Measurements from ENCODE around the gene RIPOR3. TPM values are rescaled to one million over a fixed set of nuclear protein-coding genes. Genes with fewer than 3 reads are reported as not detected.

RIPOR3 gene
- polyA plus RNA-seq, 2 of the 4 experiments (the other 2 are of a cell fraction), result 0.03 to 0.06 TPM

DNA sequence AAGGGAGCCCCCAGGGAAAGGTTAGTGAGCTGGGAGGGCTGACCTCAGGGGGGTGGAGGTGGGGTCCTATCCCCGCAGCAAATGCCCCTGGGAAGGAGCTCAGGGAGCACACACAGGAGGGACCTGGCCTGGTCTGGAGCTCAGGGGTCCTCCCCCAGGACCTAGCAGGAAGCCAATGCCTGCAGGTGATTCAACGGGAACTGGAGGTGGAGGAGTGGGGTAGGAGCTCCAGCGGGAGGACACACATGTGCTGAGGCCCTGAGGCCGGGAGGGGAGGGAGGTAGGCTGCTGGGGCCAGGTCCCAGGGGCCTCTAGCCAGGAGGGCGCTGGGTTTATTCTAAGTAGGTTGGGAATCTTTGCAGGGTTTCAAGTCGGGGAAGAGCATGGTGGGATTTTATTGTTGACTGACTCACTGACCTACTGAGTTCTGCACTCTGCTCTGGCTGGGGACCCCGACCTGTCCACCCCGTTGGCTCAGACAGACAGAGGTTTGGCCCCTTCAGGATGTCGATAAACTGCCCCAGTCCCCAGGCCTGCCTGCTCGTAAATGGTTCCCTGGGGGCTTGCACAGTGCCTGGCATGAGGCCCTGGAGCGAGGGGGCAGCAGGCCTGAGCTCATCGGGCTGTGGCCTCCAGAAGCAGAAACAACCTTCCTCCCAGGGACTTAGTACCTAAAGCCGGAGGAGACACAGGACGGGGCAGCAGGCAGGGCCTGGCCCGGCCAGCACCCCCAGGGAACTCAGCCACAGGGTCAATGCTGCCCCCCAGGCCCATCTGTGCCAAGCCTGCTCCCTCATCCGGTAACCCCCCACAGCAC lies 62.3 kb downstream of the RIPOR3 start:
- peak overlapping the region; percentile 35; the same call in 1 of the 3 replicates for H3K4me2 ChIP-seq
- TF ChIP-seq JUNB (IDR thresholded peaks at IDR 0.05) (no peak), EHMT2 (IDR thresholded peaks at IDR 0.05; ENCODE audit: low read depth) (no peak), RARB (CRISPR knock-in tag; IDR thresholded peaks at IDR 0.05) (no peak), NFE2L2 (conservative IDR thresholded peaks at IDR 0.05; ENCODE audit: low read length) (no peak), SMC3 (IDR thresholded peaks at IDR 0.05) (no peak), E2F6 (IDR thresholded peaks at IDR 0.05; ENCODE audit: borderline replicate concordance, low read depth) (no peak)
- H3K4me3 ChIP-seq, result no peak overlapping the region
- H3K9me3 ChIP-seq, result no peaks in the 10 kb centered on the region
- ATAC-seq (no peak), DNase-seq (ENCODE audit: low read depth in 1 of 2, low spot score in 1 of 2) (no peak), FAIRE-seq (no peak)
- WGBS (ENCODE audit: missing lambda C conversion rate), result 89% methylated on average over 16 of the region's 16 CpGs
- ChIA-PET POLR2A (no interaction called here), CTCF (interaction anchor here (0.6 to 19.2 kb wide), 13 partner anchors 11 to 463 kb away, joined by 3 to 347 read pairs (median 6); partner anchors contain the start of gene BCAS4)
- H3K4me1 ChIP-seq, result peaks cover 30% of the 10 kb centered on the region
- H3K27ac ChIP-seq, result peak overlapping the region; percentile 13 to 56; a peak in 4 of 6 replicates

DNA sequence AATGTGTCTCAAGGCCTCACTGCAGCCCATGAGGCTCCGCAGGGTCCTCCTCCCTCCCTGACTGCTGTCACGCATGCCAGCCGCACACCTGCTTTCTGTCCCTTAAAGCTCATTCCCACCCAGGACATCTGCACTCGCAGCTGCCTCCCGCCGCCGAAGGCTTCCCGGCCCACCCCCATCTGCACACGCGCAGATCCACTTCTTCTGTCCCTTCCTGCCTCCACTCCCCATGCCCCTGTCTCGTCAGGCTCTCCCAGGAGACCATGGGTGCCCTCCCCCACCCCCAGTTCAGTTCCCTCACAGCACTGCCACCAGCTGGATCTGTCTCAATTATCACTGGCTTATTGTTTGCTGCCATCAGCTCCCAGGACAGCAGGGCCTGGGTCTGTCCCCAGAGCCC lies 63.0 kb downstream of the RIPOR3 start:
- FAIRE-seq, result no peak

More for the DNA sequence above, 63.0 kb downstream of the RIPOR3 start:
- Histone ChIP-seq H3K4me3 (no peak overlapping the region), H3K4me2 (no peak overlapping the region), H3K27ac (peak overlapping the region in 1 of 2 experiments; percentile 56; a peak in 4 of 6 replicates), H3K4me1 (peaks cover 30% of the 10 kb centered on the region), H3K9me3 (no peaks in the 10 kb centered on the region)
- ATAC-seq (no peak), DNase-seq (ENCODE audit: low read depth in 1 of 2, low spot score in 1 of 2) (no peak)
- POLR2A ChIA-PET, result no interaction called here
- TF ChIP-seq JUN (IDR thresholded peaks at IDR 0.05), result no peak
- TF ChIP-seq, protein P1, sequence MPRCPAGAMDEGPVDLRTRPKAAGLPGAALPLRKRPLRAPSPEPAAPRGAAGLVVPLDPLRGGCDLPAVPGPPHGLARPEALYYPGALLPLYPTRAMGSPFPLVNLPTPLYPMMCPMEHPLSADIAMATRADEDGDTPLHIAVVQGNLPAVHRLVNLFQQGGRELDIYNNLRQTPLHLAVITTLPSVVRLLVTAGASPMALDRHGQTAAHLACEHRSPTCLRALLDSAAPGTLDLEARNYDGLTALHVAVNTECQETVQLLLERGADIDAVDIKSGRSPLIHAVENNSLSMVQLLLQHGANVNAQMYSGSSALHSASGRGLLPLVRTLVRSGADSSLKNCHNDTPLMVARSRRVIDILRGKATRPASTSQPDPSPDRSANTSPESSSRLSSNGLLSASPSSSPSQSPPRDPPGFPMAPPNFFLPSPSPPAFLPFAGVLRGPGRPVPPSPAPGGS (IDR thresholded peaks at IDR 0.05), result no peak
- TF ChIP-seq HOXB13 (CRISPR knock-in tag; IDR thresholded peaks at IDR 0.05; ENCODE audit: low read depth), result no peak
- no peak for TF ChIP-seq ZSCAN20 (CRISPR knock-in tag; IDR thresholded peaks at IDR 0.05)
- no peak for TF ChIP-seq RNF2 (IDR thresholded peaks at IDR 0.05; ENCODE audit: borderline replicate concordance, low read depth)
- no peak for TF ChIP-seq ELK1 (IDR thresholded peaks at IDR 0.05; ENCODE audit: low read depth, low read length)
- TF ChIP-seq EHF (CRISPR knock-in tag; IDR thresholded peaks at IDR 0.05), result no peak
- TF ChIP-seq RARB (CRISPR knock-in tag; IDR thresholded peaks at IDR 0.05), result no peak
- no peak for TF ChIP-seq CEBPB (IDR thresholded peaks at IDR 0.05)
- no peak for TF ChIP-seq E2F6 (IDR thresholded peaks at IDR 0.05; ENCODE audit: borderline replicate concordance, low read depth)
- no peak for TF ChIP-seq PBX3 (IDR thresholded peaks at IDR 0.05)
- no peak for TF ChIP-seq KDM1A (IDR thresholded peaks at IDR 0.05; ENCODE audit: low read depth)
- TF ChIP-seq HOXB5 (CRISPR knock-in tag; IDR thresholded peaks at IDR 0.05), result no peak
- TF ChIP-seq EHMT2 (IDR thresholded peaks at IDR 0.05; ENCODE audit: low read depth), result no peak
- TF ChIP-seq MAFK (IDR thresholded peaks at IDR 0.05; ENCODE audit: partially characterized antibody), result no peak
- no peak for TF ChIP-seq SREBF2 (IDR thresholded peaks at IDR 0.05)
- no peak for TF ChIP-seq CHD2 (IDR thresholded peaks at IDR 0.05; ENCODE audit: low read length, partially characterized antibody)
- CTCF ChIA-PET, result interaction anchor here (0.7 to 19.2 kb wide), 13 partner anchors 11 to 462 kb away, joined by 3 to 347 read pairs (median 14); partner anchors contain the start of gene BCAS4
- WGBS (ENCODE audit: missing lambda C conversion rate), result 92% methylated on average over 11 of the region's 11 CpGs
